IMR-90 (cell line): ENCODE results near the gene TAS1R1. TPM values are rescaled to one million over a fixed set of nuclear protein-coding genes. Genes with fewer than 3 reads are reported as not detected.

Experiments
- ATAC-seq: fragments of 200-7000 bp; cut with Tn5 transposase; 2 replicates; pipeline ENCODE4 v1.9.1; 2020; ENCODE audit warnings: low read depth, mild to moderate bottlenecking, moderate library complexity
- BruUV-seq: library from RNA; stranded (reverse); fragments of 400-500 nt; replicated peaks from 2 replicates; lab custom pipeline; 2021; lab: Mats Ljungman, UMichigan
- CTCF ChIA-PET: fragments of 300-600 bp; formaldehyde crosslinking; extraction: SDS; loops from one replicate; lab custom pipeline; 2021; ENCODE audit warnings: antibody characterized with exemption; lab: Yijun Ruan, JAX
- POLR2A ChIA-PET: fragments of 300-600 bp; sonication (Branson Sonifier 250); formaldehyde crosslinking; loops from one replicate; lab custom pipeline; 2022; ENCODE audit warnings: antibody characterized with exemption; ENCODE audit not compliant: unreplicated experiment; lab: Charles Lee
- DNase-seq: peaks from one replicate; pipeline ENCODE4 v3.0.0; 2013
- H2AFZ ChIP-seq: replicated peaks from 2 replicates; pipeline ENCODE3; 2013; ENCODE audit warnings: low read length, mild to moderate bottlenecking; ENCODE audit not compliant: poor library complexity
- H2AK5ac ChIP-seq: 2 replicates; pipeline ENCODE4 v1.6.1; 2013; ENCODE audit warnings: low read depth, low read length, inconsistent platforms
- H2AK9ac ChIP-seq: replicated peaks from 2 replicates; pipeline ENCODE3; 2013; ENCODE audit warnings: mild to moderate bottlenecking, low read depth, low read length, moderate library complexity; ENCODE audit not compliant: poor library complexity
- H2BK120ac ChIP-seq: 2 replicates; pipeline ENCODE4 v1.6.1; 2013; ENCODE audit warnings: low read depth, low read length, inconsistent platforms
- H2BK15ac ChIP-seq: 3 replicates; pipeline ENCODE4 v1.6.1; 2013; ENCODE audit warnings: low read depth, low read length, inconsistent platforms
- H2BK20ac ChIP-seq: 2 replicates; pipeline ENCODE4 v1.6.1; 2013; ENCODE audit warnings: low read depth, mild to moderate bottlenecking, inconsistent platforms, low read length, moderate library complexity
- H2BK5ac ChIP-seq: 2 replicates; pipeline ENCODE4 v1.6.1; 2013; ENCODE audit warnings: mild to moderate bottlenecking, low read depth, low read length, inconsistent platforms; ENCODE audit not compliant: poor library complexity, severe bottlenecking
- H3K14ac ChIP-seq: replicated peaks from 2 replicates; pipeline ENCODE4 v1.6.1; 2013; ENCODE audit warnings: low read depth, low read length, inconsistent platforms
- H3K18ac ChIP-seq: 2 replicates; pipeline ENCODE4 v1.6.1; 2013; ENCODE audit warnings: low read depth, low read length, control low read depth
- H3K23ac ChIP-seq: 2 replicates; pipeline ENCODE4 v1.6.1; 2013; ENCODE audit warnings: low read depth, low read length, inconsistent platforms
- H3K27ac ChIP-seq: 2 replicates; pipeline ENCODE4 v1.5.1; 2013; ENCODE audit warnings: mild to moderate bottlenecking, control low read depth, low read length; ENCODE audit not compliant: insufficient read depth
- H3K27me3 ChIP-seq: 2 replicates; pipeline ENCODE4 v1.6.1; 2013; ENCODE audit warnings: low read length; ENCODE audit not compliant: control insufficient read depth, insufficient read depth
- H3K36me3 ChIP-seq: 2 replicates; pipeline ENCODE4 v1.6.1; 2013; ENCODE audit warnings: low read length, mixed read lengths; ENCODE audit not compliant: control insufficient read depth, insufficient read depth
- H3K4ac ChIP-seq: 2 replicates; pipeline ENCODE4 v1.6.1; 2013; ENCODE audit warnings: low read depth, low read length, inconsistent platforms
- H3K4me1 ChIP-seq: 2 replicates; pipeline ENCODE4 v1.6.1; 2013; ENCODE audit warnings: low read length, mixed read lengths; ENCODE audit not compliant: control insufficient read depth, insufficient read depth
- H3K4me2 ChIP-seq: 2 replicates; pipeline ENCODE4 v1.6.1; 2013; ENCODE audit warnings: low read depth, mild to moderate bottlenecking, control low read depth, low read length, moderate library complexity
- H3K4me3 ChIP-seq: 2 replicates; pipeline ENCODE4 v1.5.1; 2013; ENCODE audit warnings: low read depth, mild to moderate bottlenecking, control low read depth, low read length, moderate library complexity; ENCODE audit not compliant: insufficient read depth
- H3K56ac ChIP-seq: 2 replicates; pipeline ENCODE4 v1.6.1; 2013; ENCODE audit warnings: low read length, inconsistent platforms; ENCODE audit not compliant: insufficient read depth; ENCODE audit errors: extremely low read depth
- H3K79me1 ChIP-seq, 2 experiments: 2 replicates each; pipeline ENCODE4 v1.6.1; 2013; ENCODE audit warnings: low read length in 2 of 2, inconsistent platforms in 1 of 2, low read depth in 1 of 2
- H3K9ac ChIP-seq: 2 replicates; pipeline ENCODE4 v1.6.1; 2013; ENCODE audit warnings: low read depth, low read length, control low read depth
- H3K9me1 ChIP-seq: 2 replicates; pipeline ENCODE4 v1.6.1; 2013; ENCODE audit warnings: low read length, inconsistent platforms; ENCODE audit not compliant: insufficient read depth
- H3K9me3 ChIP-seq: 2 replicates; pipeline ENCODE4 v1.6.1; 2013; ENCODE audit warnings: low read length; ENCODE audit not compliant: control insufficient read depth, insufficient read depth
- H4K20me1 ChIP-seq: 2 replicates; pipeline ENCODE4 v1.6.1; 2013; ENCODE audit warnings: low read length, inconsistent platforms; ENCODE audit not compliant: insufficient read depth
- H4K5ac ChIP-seq: 2 replicates; pipeline ENCODE4 v1.6.1; 2013; ENCODE audit warnings: mild to moderate bottlenecking, low read depth, low read length, control low read depth
- H4K8ac ChIP-seq, 2 experiments: 2 replicates each; pipeline ENCODE4 v1.6.1; 2013; ENCODE audit warnings: low read depth in 2 of 2, low read length in 2 of 2, control low read depth in 1 of 2, inconsistent platforms in 1 of 2
- H4K91ac ChIP-seq: 2 replicates; pipeline ENCODE4 v1.6.1; 2013; ENCODE audit warnings: low read depth, low read length, inconsistent platforms; ENCODE audit not compliant: insufficient read depth
- POLR2A ChIP-seq: IDR thresholded peaks from 2 replicates; pipeline ENCODE4 v1.6.1; 2012; ENCODE audit warnings: mild to moderate bottlenecking, low read depth, low read length
- WGBS, 2 experiments: methylation state at CpG; one replicate each; pipeline versions ENCODE4 v1.1.5 to v1.1.7; 2013; ENCODE audit warnings: missing lambda C conversion rate in 2 of 2; ENCODE audit not compliant: insufficient read length in 1 of 2; ENCODE audit errors: extremely low coverage in 2 of 2; 5-methylcytosine and 5-hydroxymethylcytosine counted together
- dilution Hi-C: fragments of 300-500 bp; cut with HindIII; formaldehyde crosslinking; loops from one replicate; pipeline ENCODE4 v1.14.3; 2018; ENCODE audit warnings: low sequenced_read_pairs; ENCODE audit not compliant: unreplicated experiment
- in situ Hi-C: fragments of 300-500 bp; cut with MboI; formaldehyde crosslinking; loops from 3 replicates; pipeline ENCODE4 v1.14.3; 2019; ENCODE audit warnings: low sequenced_read_pairs, inconsistent platforms, mixed read lengths
- intact Hi-C: fragments of 100-400 bp; cut with micrococcal nuclease; formaldehyde crosslinking; loops from 2 replicates; pipeline ENCODE4 v1.10.0; 2022
- polyA plus RNA-seq, 3 experiments: library from polyadenylated mRNA; depleted of rRNA; stranded (reverse); fragments of >200 nt; gene quantifications; 2 replicates each; pipeline ENCODE4 v1.2.3, GENCODE V29; 2012; ENCODE audit warnings: low replicate concordance in 1 of 3
- total RNA-seq: library from RNA; depleted of rRNA; stranded (reverse); fragments of >200 nt; gene quantifications from 2 replicates; pipeline ENCODE4 v1.2.3, GENCODE V29; 2012

The TAS1R1 gene
- total and polyA plus RNA-seq, 2 of the 4 experiments (the other 2 are of a cell fraction) = 0.05 TPM; not detected in 1

- peak overlapping the region; percentile 72 for H2AK9ac ChIP-seq
- H2BK15ac ChIP-seq = no peak overlapping the region
- dilution Hi-C loops (no loop called here), in situ Hi-C loops (no loop called here), intact Hi-C loops (no loop called here)
- ChIA-PET CTCF (no interaction called here), POLR2A (no interaction called here)
- no peak overlapping the region for H2AK5ac ChIP-seq
- H3K27ac ChIP-seq = no peak overlapping the region
- H3K4me2 ChIP-seq = no peak overlapping the region
- no peak overlapping the region for H4K5ac ChIP-seq
- peaks cover 3% of the 10 kb centered on the region; the same call in 1 of the 2 replicates for H4K20me1 ChIP-seq
- no peak overlapping the region for H4K8ac ChIP-seq
- H3K36me3 ChIP-seq = 0 out of 2 replicates have a peak, but pooled peaks cover 3% of the 10 kb centered on the region
- H2BK120ac ChIP-seq = no peak overlapping the region
- ATAC-seq = no peak
- no peaks in the 10 kb centered on the region; the same call in 1 of the 2 replicates for H3K27me3 ChIP-seq
- H4K91ac ChIP-seq = no peak overlapping the region
- no peak overlapping the region for H2AFZ ChIP-seq
- no peaks in the 10 kb centered on the region for H3K9me3 ChIP-seq
- no peak overlapping the region for H2BK5ac ChIP-seq
- H3K4me1 ChIP-seq = peaks cover 11% of the 10 kb centered on the region
- H3K79me1 ChIP-seq = peaks cover 10 to 28% of the 10 kb centered on the region in 2 experiments
- no peak overlapping the region for H3K14ac ChIP-seq
- no peak overlapping the region for H2BK20ac ChIP-seq
- H3K9me1 ChIP-seq = peaks cover 13% of the 10 kb centered on the region
- BruUV-seq = no TSS peak
- H3K56ac ChIP-seq = no peak overlapping the region
- H3K23ac ChIP-seq = no peak overlapping the region
- WGBS, 2 experiments = 92% methylated on average over 2 of the region's 6 CpGs; no CpG with 5 or more reads in 1 of the 2 experiments
- H3K4me3 ChIP-seq = no peak overlapping the region
- no peak overlapping the region for H3K18ac ChIP-seq
- no peak for DNase-seq
- H3K9ac ChIP-seq = no peak overlapping the region
- no peak for TF ChIP-seq POLR2A
- H3K4ac ChIP-seq = no peak overlapping the region
Measured at GRCh38 chr1:6577831-6578525, 22.9 kb downstream of the TAS1R1 start.
